GM12875 (cell line): Measurements from ENCODE around the gene ISLR.

Source experiments
- H3K4me3 ChIP-seq: one replicate; pipeline ENCODE4 v1.5.1; 2011; ENCODE audit warnings: low read depth, low read length, control low read depth
- TF ChIP-seq, protein P1 (sequence below): IDR thresholded peaks from 2 replicates; pipeline ENCODE4 v1.5.1; 2011; ENCODE audit warnings: low read depth, mild to moderate bottlenecking, control low read depth, inconsistent platforms, low read length, moderate library complexity, borderline replicate concordance; ENCODE audit not compliant: insufficient read depth

The ISLR gene

GRCh38 chr15:74179983-74180880 lies 6.7 kb downstream of the ISLR start:
- H3K4me3 ChIP-seq: no peak overlapping the region
- TF ChIP-seq, protein P1, sequence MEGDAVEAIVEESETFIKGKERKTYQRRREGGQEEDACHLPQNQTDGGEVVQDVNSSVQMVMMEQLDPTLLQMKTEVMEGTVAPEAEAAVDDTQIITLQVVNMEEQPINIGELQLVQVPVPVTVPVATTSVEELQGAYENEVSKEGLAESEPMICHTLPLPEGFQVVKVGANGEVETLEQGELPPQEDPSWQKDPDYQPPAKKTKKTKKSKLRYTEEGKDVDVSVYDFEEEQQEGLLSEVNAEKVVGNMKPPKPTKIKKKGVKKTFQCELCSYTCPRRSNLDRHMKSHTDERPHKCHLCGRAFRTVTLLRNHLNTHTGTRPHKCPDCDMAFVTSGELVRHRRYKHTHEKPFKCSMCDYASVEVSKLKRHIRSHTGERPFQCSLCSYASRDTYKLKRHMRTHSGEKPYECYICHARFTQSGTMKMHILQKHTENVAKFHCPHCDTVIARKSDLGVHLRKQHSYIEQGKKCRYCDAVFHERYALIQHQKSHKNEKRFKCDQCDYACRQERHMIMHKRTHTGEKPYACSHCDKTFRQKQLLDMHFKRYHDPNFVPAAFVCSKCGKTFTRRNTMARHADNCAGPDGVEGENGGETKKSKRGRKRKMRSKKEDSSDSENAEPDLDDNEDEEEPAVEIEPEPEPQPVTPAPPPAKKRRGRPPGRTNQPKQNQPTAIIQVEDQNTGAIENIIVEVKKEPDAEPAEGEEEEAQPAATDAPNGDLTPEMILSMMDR: 0 out of 2 replicates have a peak, but pooled peaks have one; percentile 11

DNA sequence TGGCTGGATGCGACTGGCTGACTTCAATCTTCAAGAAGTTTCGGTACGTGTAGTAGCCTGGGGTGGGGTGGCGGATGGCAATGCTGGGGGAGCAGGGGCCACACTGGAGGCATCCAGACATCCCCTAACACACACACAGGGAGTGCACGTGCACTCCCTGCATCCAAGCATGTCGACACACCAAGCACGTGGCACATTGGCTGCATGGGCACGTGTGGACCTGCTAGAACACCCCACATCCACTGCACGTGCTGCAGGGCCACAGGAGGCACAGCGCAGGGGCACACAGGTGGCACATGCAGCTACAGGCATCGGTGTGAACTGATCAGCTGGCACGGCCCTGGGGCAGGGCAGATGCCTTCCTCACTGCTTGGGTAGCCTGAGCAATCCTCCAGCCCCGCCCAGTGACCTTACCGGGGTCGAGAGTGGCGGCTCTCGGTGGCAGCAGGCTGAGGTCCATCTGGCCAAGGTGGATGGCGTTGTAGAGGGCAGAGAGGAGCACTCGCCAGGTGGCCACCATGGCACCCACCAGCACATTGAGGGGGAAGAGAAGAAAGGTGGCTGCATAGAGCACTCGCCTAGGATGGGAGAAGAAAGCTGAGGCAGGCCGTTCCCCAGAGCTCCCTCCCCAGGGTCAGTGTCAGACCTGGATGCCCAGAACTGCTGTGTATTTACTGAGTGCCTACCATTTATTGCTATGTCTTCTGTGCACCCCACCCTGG lies 7.5 kb downstream of the ISLR start:
- H3K4me3 ChIP-seq: no peak overlapping the region
- TF ChIP-seq, protein P1: no peak

DNA sequence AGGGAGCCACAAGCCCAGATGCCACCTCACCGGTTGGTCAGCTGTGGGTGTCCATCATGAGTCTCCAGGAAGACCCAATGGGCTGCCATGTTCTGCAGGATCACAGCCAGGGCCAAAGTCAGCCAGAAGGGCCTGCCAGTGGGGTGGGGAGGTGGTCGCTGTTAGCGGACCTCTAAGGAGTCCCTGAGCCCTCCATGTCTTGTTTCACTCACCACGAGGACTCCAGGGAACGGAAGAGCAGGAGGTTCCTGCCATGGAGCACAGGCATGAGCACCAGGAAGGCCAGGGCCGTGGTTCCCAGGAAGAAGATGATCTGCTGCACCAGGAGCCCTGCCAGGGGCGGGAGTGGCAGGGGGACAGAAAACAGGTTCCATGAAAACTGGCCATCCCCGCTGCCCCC lies 8.6 kb downstream of the ISLR start:
- no peak overlapping the region for H3K4me3 ChIP-seq
- TF ChIP-seq, protein P1: no peak

GRCh38 chr15:74184582-74185091 lies 11.1 kb downstream of the ISLR start:
- TF ChIP-seq, protein P1: no peak
- H3K4me3 ChIP-seq: no peak overlapping the region

DNA sequence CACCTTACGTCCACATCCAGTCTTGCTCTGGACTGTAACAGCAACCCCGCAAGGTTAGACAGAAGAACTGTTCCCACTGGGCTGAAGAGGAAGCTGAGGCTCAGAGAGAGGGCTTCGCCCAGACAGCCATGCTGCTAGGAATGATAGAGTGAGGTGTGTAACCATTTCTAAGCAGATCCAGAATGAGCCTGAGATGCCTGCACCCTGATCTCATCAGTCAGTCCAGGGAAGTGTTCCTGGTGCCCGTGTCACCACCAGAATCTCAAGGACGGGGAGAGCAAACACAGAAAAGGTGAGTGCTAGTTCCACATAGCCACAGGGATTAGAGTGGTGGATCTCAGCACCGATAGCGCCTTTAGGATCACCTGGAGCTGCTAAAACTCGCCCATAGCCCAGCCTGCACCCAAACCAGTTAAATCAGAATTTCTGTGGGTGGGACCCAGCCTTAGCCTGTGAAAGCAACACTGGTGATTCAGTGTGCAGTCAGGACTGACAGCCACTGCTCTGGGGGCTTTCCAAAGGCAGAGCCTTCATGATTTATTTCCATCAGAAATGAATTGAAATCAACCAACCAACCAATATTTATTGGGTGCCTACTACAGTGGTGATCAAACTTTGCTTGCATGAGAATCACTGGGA lies 12.3 kb downstream of the ISLR start:
- TF ChIP-seq, protein P1: no peak
- no peak overlapping the region for H3K4me3 ChIP-seq

GRCh38 chr15:74188216-74188615 lies 14.7 kb downstream of the ISLR start:
- no peak overlapping the region for H3K4me3 ChIP-seq
- TF ChIP-seq, protein P1: no peak
